Measurements from ENCODE around the gene KCNK5. TPM values are rescaled to one million over a fixed set of nuclear protein-coding genes. Genes with fewer than 3 reads are reported as not detected.

KCNK5 gene
- total and polyA plus RNA-seq, 2 donors (not counting 1 experiment from before 2014, with no cell fraction given), result 0.07 TPM; not detected in 1

DNA sequence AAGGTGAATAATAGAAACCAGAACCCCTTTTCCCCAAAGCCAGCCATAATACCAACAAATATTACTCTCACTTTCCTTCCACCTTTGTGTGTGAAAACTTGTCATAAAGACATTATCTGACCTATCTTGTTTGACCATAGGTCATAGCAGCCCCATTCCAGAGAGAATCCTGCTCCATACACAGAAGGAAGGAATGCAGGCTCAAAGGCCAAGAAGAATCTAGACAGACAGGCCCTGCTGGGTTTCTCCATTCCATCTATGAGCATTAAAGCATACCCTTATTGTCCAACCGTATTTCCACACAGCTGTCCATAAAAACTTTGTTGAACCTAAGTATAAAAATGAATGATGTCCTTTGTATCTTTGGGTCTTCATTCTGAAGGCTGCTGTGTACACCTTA lies 40.7 kb upstream of the KCNK5 start:
- Histone ChIP-seq H3K27ac (ENCODE audit: low read length in 2 of 2) (no peak overlapping the region), H3K9ac (ENCODE audit: low read length) (no peak overlapping the region), H3K79me2 (ENCODE audit: control insufficient read depth, insufficient read depth, low read length) (no peaks in the 10 kb centered on the region), H3K27me3 (replicated peaks in 1 of 4; ENCODE audit: control extremely low read depth in 1 of 4, control insufficient read depth in 3 of 4, insufficient read depth in 4 of 4, low read length in 3 of 4) (peaks cover 0 to 3% (median 0%) of the 10 kb centered on the region in 4 experiments), H3K36me3 (replicated peaks in 1 of 2; ENCODE audit: control extremely low read depth in 1 of 2, control insufficient read depth in 1 of 2, extremely low read depth in 1 of 2, insufficient read depth in 2 of 2, low read length in 1 of 2) (no peaks in the 10 kb centered on the region), H3K4me2 (replicated peaks; ENCODE audit: low read depth, low read length, poor library complexity, severe bottlenecking) (no peak overlapping the region), H3K4me1 (ENCODE audit: control insufficient read depth in 2 of 2, insufficient read depth in 2 of 2, low read length in 2 of 2) (no peaks in the 10 kb centered on the region), H4K20me1 (ENCODE audit: control insufficient read depth, insufficient read depth, low read length, poor library complexity, severe bottlenecking) (no peaks in the 10 kb centered on the region), H2AFZ (ENCODE audit: insufficient read depth, low read depth, low read length, poor library complexity, severe bottlenecking) (no peak overlapping the region), H3K4me3 (ENCODE audit: control extremely low read depth in 1 of 5, extremely low read depth in 1 of 5, insufficient read depth in 1 of 5, low read depth in 2 of 5, low read length in 4 of 5) (no peak overlapping the region), H3K9me3 (ENCODE audit: control extremely low read depth in 1 of 3, control insufficient read depth in 2 of 3, insufficient read depth in 1 of 3, low read length in 2 of 3) (no peaks in the 10 kb centered on the region)
- Mint-ChIP-seq H3K4me1 (peaks cover 3% of the 10 kb centered on the region), H3K27me3 (peaks cover 25% of the 10 kb centered on the region), H3K9me3 (ENCODE audit: insufficient read depth) (peaks cover 3% of the 10 kb centered on the region), H3K27ac (no peak overlapping the region), H3K4me3 (no peak overlapping the region)
- WGBS (ENCODE audit: insufficient coverage), result no CpG with 5 or more reads among the region's 1 CpG
- CTCF ChIA-PET, result no interaction called here
- TF ChIP-seq, protein P1, sequence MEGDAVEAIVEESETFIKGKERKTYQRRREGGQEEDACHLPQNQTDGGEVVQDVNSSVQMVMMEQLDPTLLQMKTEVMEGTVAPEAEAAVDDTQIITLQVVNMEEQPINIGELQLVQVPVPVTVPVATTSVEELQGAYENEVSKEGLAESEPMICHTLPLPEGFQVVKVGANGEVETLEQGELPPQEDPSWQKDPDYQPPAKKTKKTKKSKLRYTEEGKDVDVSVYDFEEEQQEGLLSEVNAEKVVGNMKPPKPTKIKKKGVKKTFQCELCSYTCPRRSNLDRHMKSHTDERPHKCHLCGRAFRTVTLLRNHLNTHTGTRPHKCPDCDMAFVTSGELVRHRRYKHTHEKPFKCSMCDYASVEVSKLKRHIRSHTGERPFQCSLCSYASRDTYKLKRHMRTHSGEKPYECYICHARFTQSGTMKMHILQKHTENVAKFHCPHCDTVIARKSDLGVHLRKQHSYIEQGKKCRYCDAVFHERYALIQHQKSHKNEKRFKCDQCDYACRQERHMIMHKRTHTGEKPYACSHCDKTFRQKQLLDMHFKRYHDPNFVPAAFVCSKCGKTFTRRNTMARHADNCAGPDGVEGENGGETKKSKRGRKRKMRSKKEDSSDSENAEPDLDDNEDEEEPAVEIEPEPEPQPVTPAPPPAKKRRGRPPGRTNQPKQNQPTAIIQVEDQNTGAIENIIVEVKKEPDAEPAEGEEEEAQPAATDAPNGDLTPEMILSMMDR (IDR thresholded peaks at IDR 0.05), result no peak
- no peak for TF ChIP-seq EZH2 (IDR thresholded peaks at IDR 0.05; ENCODE audit: borderline replicate concordance, insufficient read depth, low read depth, low read length, poor library complexity, severe bottlenecking)
- no peak for DNase-seq
- ATAC-seq (ENCODE audit: low read depth), result no peak
- POLR2A ChIA-PET, result no interaction called here
- intact Hi-C loops (cut with micrococcal nuclease), result no loop called here

DNA sequence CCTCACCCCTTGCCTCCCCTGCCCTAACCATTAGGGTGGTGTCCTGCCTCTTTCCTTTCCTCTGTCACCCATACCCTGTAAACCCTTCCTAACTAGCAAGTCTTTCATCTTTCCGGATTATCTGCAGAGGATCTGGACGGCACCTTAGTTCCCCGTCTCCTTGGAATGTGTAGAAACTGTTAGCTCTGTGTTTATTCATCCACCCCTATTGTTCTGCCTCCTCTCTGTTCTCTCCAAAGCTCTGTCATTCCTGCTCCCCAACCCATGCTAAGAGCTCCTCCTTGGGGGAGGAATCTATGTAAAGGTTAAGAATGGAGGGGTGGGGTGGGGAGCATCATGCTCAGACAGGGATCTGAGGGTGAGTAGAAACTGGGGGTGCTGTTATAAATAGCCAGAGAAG lies 39.4 kb upstream of the KCNK5 start:
- peaks cover 0 to 2% (median 0%) of the 10 kb centered on the region in 4 experiments for H3K27me3 ChIP-seq (replicated peaks in 1 of 4; ENCODE audit: control extremely low read depth in 1 of 4, control insufficient read depth in 3 of 4, insufficient read depth in 4 of 4, low read length in 3 of 4)
- ATAC-seq (ENCODE audit: low read depth) (no peak), DNase-seq (no peak)
- Mint-ChIP-seq H3K4me3 (no peak overlapping the region), H3K27ac (no peak overlapping the region), H3K4me1 (peaks cover 2% of the 10 kb centered on the region), H3K27me3 (peaks cover 19% of the 10 kb centered on the region), H3K9me3 (ENCODE audit: insufficient read depth) (peaks cover 3% of the 10 kb centered on the region)
- H3K4me3 ChIP-seq (ENCODE audit: control extremely low read depth in 1 of 5, extremely low read depth in 1 of 5, insufficient read depth in 1 of 5, low read depth in 2 of 5, low read length in 4 of 5), result no peak overlapping the region
- H3K4me2 ChIP-seq (replicated peaks; ENCODE audit: low read depth, low read length, poor library complexity, severe bottlenecking), result no peak overlapping the region
- H3K4me1 ChIP-seq (ENCODE audit: control insufficient read depth in 2 of 2, insufficient read depth in 2 of 2, low read length in 2 of 2), result no peaks in the 10 kb centered on the region
- H3K27ac ChIP-seq (ENCODE audit: low read length in 2 of 2), result no peak overlapping the region
- H3K9me3 ChIP-seq (ENCODE audit: control extremely low read depth in 1 of 3, control insufficient read depth in 2 of 3, insufficient read depth in 1 of 3, low read length in 2 of 3), result no peaks in the 10 kb centered on the region
- TF ChIP-seq, protein P1 (IDR thresholded peaks at IDR 0.05), result no peak
- TF ChIP-seq EZH2 (IDR thresholded peaks at IDR 0.05; ENCODE audit: borderline replicate concordance, insufficient read depth, low read depth, low read length, poor library complexity, severe bottlenecking), result no peak
- no peaks in the 10 kb centered on the region for H3K79me2 ChIP-seq (ENCODE audit: control insufficient read depth, insufficient read depth, low read length)
- intact Hi-C loops (cut with micrococcal nuclease), result no loop called here
- H4K20me1 ChIP-seq (ENCODE audit: control insufficient read depth, insufficient read depth, low read length, poor library complexity, severe bottlenecking), result no peaks in the 10 kb centered on the region
- ChIA-PET POLR2A (no interaction called here), CTCF (no interaction called here)
- WGBS (ENCODE audit: insufficient coverage), result no CpG with 5 or more reads among the region's 3 CpGs
- H3K9ac ChIP-seq (ENCODE audit: low read length), result no peak overlapping the region
- H2AFZ ChIP-seq (ENCODE audit: insufficient read depth, low read depth, low read length, poor library complexity, severe bottlenecking), result no peak overlapping the region
- H3K36me3 ChIP-seq (replicated peaks in 1 of 2; ENCODE audit: control extremely low read depth in 1 of 2, control insufficient read depth in 1 of 2, extremely low read depth in 1 of 2, insufficient read depth in 2 of 2, low read length in 1 of 2), result no peaks in the 10 kb centered on the region
